HG03280 (cell line): Measurements from ENCODE around the gene RAB6C.
"Not testable (repeated sequence)": the region's sequence is repeated elsewhere in the genome, so short reads cannot be mapped to it uniquely, and the experiment has no call there.

Experiments used
- ATAC-seq: cut with Tn5 transposase; IDR thresholded peaks from one replicate; pipeline ENCODE4 v1.9.1; 2021; ENCODE audit warnings: mild to moderate bottlenecking, moderate library complexity; ENCODE audit not compliant: unreplicated experiment

The RAB6C gene

GRCh38 chr2:129993151-129993550 lies 13.7 kb downstream of the RAB6C start:
- ATAC-seq: not testable (repeated sequence)

DNA sequence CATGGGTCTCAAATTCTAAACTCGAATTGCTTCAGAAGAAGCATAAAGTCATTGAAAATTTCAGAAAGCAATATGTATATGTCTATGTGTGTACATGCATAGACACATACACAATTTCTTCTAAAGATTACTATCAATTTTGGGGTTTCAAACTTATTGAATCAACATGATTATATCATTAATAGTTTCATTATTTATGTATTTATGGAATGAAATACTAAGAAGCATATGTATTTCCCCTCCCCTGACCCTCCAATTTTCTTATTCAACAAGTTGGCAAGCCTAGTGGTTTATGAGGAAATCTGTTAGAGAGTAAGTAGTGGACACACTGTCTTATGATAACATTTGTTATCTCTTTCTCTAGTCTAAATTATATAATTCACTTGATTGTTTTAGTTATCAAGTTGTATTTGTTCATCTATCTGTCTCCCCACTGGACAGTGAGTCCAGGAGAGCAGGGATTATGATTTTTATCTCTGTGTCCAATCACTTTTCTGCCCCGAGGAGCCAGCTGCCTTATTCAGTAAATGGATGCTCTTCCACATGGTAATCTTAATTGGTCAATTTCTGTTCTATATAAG lies 17.3 kb downstream of the RAB6C start:
- not testable (repeated sequence) for ATAC-seq

- not testable (repeated sequence) for ATAC-seq
Measured at GRCh38 chr2:129998771-129999170, 19.3 kb downstream of the RAB6C start.

DNA sequence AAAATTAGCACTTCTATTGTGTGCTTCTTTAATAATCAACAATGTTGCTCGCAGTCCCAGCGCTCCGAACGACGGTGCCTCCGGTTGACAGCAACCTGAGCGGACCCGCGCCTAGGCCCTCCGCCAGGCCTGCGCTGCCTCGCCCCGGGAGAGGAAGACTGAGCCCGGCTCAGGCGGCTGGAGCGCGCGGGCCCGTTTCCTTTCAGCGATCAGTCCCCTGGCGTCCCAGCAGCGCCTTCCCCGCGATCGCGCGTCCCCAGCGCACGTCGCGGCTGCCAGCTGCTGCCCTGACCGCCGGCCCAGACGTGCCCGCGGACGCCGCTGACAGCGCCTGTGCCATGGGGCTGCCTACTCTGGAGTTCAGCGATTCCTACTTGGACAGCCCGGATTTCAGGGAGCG lies 26.4 kb downstream of the RAB6C start:
- ATAC-seq: not testable (repeated sequence)

DNA sequence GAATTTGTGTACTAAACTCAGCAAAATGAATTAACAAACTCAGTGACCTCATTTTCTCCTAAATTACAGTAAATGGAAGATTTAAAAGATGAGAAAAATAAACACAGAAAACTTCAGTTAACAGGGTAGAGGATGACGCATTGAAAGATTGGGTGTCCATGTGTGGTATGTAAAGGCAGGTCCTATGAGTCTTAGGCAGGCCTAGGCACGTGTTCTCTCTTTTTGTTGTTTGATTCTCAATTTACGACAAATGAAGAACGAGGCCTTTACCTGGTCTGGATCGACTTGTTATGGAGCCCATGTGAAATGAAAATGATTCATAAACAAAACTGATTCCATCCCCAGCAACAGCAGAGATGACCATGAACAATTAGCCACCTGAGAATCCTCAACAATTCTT lies 37.2 kb downstream of the RAB6C start:
- ATAC-seq: not testable (repeated sequence)

GRCh38 chr2:130019402-130019801 lies 39.9 kb downstream of the RAB6C start:
- no peak for ATAC-seq

DNA sequence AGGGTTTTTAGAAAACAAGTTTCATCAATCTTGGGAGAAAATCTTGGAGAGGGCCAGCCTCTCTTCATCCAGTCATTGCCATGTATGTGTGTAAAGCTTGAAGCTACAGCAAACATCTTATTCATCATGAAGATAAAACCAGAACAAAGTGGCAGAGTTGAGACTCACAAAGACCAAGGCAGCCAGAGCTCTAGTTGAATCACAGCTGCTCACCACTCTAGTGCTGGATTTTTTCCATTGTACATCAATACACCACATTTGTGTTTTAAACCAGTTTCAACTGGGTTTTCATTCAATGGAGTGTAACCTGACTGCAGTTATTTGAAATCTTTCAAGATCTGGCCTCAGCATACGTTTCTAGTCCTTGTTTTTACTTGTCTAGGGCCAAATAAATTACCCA lies 40.6 kb downstream of the RAB6C start:
- not testable (repeated sequence) for ATAC-seq

DNA sequence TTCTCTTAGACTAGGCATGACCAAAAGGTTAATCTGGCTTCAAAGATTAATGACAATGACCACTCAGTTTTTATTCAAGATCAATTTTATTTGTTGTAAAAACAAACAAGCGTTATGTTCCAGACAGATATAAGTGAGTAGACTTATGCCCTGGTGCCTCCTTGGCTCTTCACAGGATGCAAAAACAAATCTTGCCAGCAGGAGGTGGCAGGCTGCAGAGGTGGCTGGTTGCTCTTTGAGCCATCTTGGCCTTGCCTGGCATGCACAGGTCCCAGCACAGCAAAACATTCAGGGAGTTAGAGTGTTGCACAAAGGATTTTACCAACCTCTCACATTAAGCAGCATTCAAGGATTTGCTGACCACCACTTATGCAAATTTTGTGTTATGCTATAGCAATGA lies 46.5 kb downstream of the RAB6C start:
- ATAC-seq: not testable (repeated sequence)
